CD1c-positive myeloid dendritic cell (primary cell): Measurements from ENCODE around the gene FGGY.
"Not testable (repeated sequence)": the region's sequence is repeated elsewhere in the genome, so short reads cannot be mapped to it uniquely, and the experiment has no call there.

Experiments
- DNase-seq: peaks from one replicate; pipeline ENCODE4 v3.0.0-alpha.2; 2016; ENCODE audit errors: extremely low spot score

The FGGY gene

DNA sequence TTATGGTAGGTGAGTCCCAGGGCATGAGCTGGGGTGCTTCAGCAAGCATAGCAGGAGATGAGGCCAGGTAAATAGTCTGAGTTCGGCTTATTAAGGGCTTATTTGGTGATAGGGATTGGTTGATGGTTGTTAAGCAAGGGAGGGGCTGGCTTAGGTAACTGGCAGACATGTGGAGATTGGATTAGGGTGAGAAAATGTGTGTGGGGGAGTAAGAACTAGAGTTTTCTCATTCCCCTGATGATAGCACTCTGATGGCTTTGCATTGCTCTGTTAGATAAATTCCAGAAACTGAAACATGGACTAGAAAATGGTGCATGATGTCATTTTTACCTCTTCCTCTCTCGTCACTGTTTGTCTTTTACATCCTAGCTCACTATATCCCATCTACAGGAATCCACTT lies 53.6 kb downstream of the FGGY start:
- no peak for DNase-seq

- DNase-seq: no peak
Observed at GRCh38 chr1:59352065-59352464, 55.2 kb downstream of the FGGY start.

DNA sequence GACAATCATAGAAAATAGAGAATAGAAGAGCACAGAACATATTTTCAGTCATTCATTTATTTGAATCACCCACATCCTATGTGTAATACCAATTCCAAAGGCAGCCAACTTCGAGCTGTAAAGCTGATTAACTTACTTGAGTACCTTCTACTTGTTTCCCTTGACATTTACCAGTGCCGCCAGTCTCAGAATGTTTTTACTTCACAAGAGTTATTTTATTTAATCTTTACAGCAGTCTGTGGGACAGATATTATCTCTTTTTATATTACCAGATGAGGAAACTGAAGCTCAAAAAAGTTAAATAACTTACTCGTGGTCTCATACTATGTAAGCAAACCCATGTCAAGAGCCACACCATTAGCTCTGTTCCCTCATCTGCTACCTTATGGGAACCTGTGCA lies 56.6 kb downstream of the FGGY start:
- DNase-seq: no peak

GRCh38 chr1:59354239-59354638 lies 57.3 kb downstream of the FGGY start:
- DNase-seq: not testable (repeated sequence)

- DNase-seq: no peak
Observed at GRCh38 chr1:59354709-59355337, 57.9 kb downstream of the FGGY start.

DNA sequence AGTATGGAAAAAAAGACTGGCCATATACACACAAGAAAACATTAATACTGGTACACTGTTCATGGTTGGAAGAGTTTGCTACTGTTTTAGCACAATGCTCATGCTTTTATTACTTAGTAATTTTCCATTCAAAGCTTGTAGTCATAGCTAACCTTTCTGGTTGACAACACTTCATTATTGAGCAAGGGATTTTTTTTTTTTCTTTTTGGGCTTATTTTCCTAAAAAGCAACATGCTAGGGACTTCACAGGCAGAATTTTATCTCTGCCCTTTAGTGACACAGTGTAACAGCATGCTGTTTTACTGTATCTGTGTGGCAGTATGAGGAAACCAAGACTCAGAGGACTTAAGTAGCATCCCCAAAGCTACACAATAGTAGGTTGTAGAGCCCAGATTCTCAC lies 58.5 kb downstream of the FGGY start:
- DNase-seq: no peak

GRCh38 chr1:59356627-59357026 lies 59.7 kb downstream of the FGGY start:
- no peak for DNase-seq

DNA sequence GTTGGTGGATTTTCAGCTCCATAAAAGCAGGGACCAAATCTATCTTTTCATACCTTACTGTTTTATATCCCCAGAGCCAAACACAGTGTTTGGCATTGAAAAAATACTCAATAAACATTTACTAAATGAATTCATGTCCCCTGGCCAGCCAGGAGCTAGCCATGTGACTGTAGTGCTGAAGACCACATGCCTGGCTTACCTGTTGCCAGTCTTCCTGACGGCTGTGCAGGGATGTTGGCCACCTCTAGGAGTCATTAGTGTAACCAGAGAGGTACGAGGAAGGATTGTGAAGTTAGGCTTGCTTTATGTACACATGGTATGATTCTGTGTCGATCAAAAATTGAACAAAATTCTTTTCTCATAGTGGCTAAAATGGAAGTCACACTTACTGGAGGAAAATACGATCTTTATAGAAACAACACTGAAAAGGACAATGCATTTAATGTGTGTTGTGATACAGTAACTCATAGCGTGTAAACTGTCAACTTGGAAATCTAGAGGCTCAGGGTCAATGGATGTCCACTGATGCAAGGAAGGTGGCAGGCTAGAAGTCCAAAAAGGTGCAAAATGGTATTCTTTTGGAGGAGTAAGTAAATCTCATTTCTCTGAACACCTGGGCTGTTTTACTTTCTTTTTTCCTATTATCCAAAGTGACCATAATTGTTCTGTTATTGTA lies 60.9 kb downstream of the FGGY start:
- DNase-seq: no peak

DNA sequence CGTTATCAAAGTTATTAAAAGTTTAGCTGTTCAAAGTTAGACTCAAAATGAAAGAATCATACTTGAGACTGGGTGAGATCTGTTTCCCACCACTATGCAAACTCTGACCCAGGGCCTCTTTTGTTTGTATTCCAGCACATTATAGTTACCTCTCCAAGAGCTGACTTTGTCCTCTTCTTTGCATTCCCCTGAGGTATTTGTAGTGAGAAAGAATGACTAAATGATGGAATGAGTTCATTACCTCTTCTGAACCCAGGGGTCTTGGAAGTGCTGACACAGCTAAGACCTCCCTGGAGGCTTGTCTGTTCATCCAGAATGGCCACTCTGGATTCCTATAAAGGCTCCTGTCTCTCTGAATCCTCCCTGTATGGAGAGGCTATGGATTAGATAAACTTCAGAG lies 62.4 kb downstream of the FGGY start:
- no peak for DNase-seq

DNA sequence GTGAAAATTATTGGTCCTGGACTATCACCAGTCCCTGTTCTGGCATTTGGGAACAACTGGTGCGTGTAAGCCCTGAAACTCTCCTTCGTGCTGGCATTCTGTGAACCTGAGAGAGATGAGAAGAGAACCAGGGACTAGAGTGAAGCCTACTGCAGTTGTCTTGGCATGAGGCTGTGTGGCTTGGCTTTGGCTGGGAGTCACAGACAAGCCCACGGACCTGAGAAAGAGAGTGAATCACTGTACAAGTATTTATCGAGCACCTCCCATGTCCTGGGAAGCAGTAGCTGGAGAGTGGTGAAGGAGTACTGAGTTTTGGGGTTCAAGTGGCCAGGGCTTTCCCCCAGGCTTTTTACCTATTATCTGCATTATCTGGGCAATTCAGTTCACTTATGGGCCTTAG lies 63.3 kb downstream of the FGGY start:
- no peak for DNase-seq

DNA sequence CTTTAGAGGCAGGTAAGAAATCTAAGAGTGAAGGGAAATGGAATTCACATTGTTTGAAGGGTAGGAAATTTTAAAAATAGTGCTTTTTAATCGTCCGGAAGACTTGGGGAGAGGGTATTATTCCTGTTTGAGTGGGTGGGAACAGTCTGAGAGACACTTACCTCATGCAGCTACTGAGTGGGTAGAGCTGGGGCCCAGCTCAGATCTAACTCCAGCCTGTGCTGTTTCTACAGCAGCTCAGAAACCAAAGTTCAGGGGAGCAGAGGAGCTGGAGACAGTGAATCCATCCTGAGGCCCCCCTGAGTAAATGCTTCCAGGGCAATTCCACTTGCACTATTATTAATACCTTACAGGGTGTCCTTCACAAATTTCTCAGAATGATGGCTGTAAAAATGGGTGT lies 63.8 kb downstream of the FGGY start:
- no peak for DNase-seq

GRCh38 chr1:59361766-59362165 lies 64.9 kb downstream of the FGGY start:
- no peak for DNase-seq

GRCh38 chr1:59364037-59364436 lies 67.1 kb downstream of the FGGY start:
- no peak for DNase-seq

GRCh38 chr1:59366346-59366745 lies 69.5 kb downstream of the FGGY start:
- DNase-seq: no peak

DNA sequence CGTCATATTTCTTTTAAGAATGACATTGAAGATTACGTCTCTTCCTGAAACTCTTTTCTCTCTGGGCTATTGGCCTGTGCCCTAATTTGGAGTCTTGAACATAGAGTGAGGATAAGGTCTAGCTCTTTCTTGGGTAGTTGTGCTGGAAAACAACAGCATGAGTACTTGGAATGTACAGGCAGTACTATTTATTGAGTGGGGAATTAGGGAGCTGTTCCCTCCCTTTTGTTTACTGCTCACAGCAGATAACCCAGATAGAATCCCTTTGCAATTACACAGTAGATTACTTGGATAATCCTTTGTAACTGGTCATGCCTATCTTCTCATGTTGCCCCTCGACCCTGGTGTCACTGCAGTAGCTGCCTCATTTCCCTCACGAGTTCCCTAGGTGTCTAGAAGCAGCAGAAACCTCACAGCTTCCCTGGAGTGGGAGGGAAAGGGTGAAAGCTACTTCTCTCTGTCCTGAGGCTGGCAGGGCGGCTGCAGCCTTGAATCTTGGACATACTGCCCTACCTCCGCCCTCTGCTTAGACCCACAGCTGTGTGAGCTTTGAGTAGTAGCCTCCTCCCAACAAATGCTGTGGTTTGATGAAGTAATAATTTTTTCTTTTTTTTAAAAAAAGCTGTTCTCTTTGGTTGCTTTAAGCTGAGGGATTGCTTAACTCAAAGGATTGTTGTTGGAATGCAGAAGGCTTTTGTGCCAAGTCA lies 70.6 kb downstream of the FGGY start:
- peak; percentile 46 for DNase-seq

DNA sequence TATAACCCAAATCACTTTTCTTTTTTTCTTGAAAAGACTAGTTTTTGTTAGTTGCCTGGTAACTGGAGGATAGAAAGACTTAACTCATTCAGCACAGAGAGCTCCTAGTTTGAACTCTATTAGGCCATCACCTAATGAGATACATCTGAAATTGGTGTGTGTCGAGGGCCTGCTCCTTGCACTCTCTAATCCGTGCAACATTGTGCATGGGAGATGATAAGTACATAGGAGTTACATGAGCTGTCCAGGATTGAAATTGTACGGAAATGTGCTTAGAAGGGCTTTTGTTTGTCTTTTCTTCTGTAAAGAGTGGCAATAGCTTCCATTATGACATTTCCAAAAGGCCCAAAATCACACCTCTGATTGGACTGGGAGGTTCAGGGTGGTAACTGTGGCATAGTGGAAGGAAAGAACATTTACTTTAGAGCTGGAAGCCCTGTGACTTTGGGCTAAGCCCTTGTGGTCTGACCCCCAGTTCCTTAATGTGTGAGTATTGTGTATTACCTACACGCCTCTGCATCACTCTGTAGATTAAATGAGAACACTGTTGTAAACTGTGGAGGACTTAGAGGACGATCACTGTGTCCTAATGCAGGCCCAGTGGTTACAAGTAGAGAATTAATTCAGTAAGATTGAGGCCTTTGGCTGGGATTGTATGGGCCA lies 71.2 kb downstream of the FGGY start:
- no peak for DNase-seq

DNA sequence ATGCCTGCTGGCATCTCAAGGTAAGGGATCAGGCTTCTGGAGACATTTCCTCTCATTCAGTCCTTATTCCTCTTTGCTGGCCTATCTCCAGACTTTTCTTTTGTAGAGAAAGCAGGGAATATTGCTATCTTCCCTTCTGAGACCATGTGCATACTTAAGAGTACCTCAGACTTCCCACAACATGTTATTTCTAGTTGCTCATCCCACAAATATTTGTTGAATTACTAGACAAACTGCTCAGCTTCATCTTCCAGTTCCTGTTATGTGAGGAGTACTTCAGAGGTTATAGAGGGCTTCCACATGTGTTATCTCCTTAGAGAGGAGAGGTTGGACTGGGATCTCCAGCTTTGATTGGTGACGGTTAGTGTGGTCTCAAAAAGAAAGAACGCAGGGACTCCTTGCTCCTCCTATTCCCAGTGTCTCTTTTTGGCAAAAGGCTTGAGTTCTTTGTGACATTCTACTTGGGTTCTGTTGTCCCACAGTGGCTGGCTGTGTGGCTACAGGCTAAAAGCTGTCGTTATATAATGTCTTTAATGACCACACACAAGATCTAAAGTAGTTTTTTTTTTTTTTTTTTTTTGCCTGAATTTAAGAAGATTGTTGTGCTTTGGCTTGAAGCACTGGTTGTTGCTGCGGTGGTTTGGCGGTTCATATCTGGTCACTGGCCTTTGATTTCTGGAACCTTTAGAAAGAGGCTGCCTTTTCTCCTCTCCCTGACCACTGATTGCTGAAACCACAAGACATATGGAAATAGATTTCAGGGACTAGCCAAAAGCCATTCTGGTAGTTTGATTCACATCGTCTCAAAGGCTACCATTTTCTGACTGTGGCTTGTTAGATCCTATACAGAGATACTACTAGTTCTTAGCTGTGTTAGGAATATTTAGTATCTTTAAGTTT lies 78.7 kb downstream of the FGGY start:
- no peak for DNase-seq

DNA sequence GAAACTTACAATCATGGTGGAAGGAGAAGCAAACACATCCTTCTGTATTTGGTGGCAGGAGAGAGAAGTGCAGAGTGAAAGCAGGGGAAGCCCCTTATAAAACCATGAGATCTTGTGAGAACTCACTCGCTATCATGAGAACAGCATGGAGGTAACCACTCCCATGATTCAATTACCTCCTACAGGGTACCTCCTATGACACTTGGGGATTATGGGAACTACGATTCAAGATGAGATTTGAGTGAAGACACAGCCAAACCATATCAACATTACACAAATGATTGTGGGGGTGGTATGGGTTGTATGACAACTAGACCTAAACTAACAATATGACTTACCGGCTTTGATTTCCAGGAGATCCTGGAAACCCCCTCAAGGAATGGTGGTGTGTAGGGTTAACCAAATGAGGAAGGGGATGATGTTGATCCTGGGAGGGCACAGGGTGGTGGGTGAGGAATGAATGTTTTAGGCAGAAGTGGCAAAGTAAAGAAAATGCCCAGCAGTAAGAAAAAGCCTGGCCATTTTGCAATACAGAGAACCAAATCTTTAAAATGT lies 80.5 kb downstream of the FGGY start:
- no peak for DNase-seq

- DNase-seq: no peak
Observed at GRCh38 chr1:59378621-59379370, 81.9 kb downstream of the FGGY start.

DNA sequence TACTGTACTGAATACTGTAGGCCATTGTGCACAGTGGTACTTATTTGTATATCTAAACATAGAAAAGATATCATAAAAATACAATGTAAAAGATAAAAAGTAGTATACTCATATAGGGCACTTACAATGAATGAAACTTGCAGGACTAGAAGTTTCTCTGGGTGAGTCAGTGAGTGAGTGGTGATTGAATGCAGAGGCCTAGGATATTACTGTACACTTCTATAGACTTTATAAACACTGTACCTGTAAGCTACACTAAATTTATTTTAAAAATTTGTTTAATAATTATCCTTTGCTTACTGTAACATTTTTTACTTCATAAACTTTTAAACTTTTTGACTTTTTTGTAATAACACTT lies 82.5 kb downstream of the FGGY start:
- DNase-seq: no peak

- DNase-seq: no peak
Observed at GRCh38 chr1:59383963-59384362, 87.1 kb downstream of the FGGY start.
